SJSA1 (cell line): Measurements from ENCODE around the gene SH3BP2. TPM values are rescaled to one million over a fixed set of nuclear protein-coding genes. Genes with fewer than 3 reads are reported as not detected.

Experiments
- DNase-seq, 2 experiments: peaks; one replicate each; pipeline ENCODE4 v3.0.0-alpha.2; 2015 to 2020; ENCODE audit warnings: low spot score in 2 of 2, low read depth in 1 of 2
- H3K27ac ChIP-seq: fragments of 250-450 bp; sonication (Bioruptor Pico); 2 replicates; pipeline ENCODE4 v1.5.1; 2020; ENCODE audit warnings: mild to moderate bottlenecking, moderate library complexity
- H3K27me3 ChIP-seq: fragments of 250-450 bp; sonication (Bioruptor Pico); replicated peaks from 2 replicates; pipeline ENCODE4 v1.5.1; 2020; ENCODE audit warnings: mild to moderate bottlenecking, moderate library complexity
- H3K36me3 ChIP-seq: fragments of 250-450 bp; sonication (Bioruptor Pico); 2 replicates; pipeline ENCODE4 v1.5.1; 2020; ENCODE audit warnings: mild to moderate bottlenecking
- H3K4me1 ChIP-seq: fragments of 250-450 bp; sonication (Bioruptor Pico); replicated peaks from 2 replicates; pipeline ENCODE4 v1.6.1; 2021; ENCODE audit warnings: mild to moderate bottlenecking
- H3K4me3 ChIP-seq: fragments of 250-450 bp; sonication (Bioruptor Pico); 2 replicates; pipeline ENCODE4 v1.5.1; 2020; ENCODE audit warnings: mild to moderate bottlenecking
- H3K9me3 ChIP-seq: fragments of 250-450 bp; sonication (Bioruptor Pico); replicated peaks from 2 replicates; pipeline ENCODE4 v1.5.1; 2020; ENCODE audit warnings: mild to moderate bottlenecking
- total RNA-seq: library from RNA; depleted of rRNA; stranded (reverse); fragments of >200 nt; shearing (Covaris generic); gene quantifications from 2 replicates; pipeline ENCODE4 v1.2.3, GENCODE V29; 2014

Gene SH3BP2
- total RNA-seq, 1 experiment from 2014 or later: 7.6 TPM

DNA sequence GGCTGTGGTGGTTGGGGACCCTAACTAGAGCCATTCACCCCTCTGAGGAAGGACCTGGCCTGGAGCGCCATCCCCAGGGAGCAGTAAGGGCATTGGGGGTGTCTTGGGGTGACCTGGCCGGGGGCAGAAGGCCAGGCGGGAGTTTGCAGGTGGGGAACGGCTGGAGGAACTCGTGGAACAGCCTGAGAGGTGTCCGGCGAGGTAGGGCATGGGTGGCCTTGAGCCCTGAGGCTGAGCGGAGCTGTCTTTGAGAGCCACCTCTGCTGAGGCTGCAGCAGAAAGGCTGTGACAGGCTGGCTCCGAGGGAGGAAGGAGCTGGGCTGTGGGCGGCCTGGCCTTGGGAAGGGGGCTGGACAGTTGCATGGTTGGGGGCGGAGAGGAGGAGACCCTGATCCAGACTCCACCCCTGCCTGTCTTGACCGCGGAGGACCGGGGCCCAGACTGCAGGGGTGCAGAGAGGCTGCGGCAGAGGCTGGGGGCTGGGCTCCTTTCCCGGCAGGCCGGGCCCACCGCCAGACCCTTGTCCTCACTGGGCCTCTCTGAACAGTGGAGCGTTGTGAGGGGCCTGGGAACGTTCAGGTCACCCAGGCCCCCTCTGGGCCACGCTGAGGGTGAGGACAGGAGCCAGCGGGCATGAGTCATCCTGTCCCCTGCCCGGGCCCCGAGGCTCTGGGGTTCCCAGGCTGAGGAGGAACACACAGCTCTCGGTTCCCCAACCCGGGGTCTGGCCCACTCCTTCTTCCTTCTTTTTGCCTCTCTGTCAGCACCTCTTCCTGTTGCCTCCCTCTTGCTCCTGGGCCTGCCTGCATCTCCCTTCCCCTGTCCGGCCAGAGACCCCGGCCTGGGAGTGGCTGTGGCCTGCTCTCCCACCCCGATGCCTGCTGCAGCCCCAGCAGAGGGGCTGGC lies 8.1 kb downstream of the SH3BP2 start:
- peak in 1 of 2 experiments; percentile 20 for DNase-seq
- H3K4me1 ChIP-seq: peaks cover 22% of the 10 kb centered on the region
- H3K27ac ChIP-seq: peak overlapping the region; percentile 46

DNA sequence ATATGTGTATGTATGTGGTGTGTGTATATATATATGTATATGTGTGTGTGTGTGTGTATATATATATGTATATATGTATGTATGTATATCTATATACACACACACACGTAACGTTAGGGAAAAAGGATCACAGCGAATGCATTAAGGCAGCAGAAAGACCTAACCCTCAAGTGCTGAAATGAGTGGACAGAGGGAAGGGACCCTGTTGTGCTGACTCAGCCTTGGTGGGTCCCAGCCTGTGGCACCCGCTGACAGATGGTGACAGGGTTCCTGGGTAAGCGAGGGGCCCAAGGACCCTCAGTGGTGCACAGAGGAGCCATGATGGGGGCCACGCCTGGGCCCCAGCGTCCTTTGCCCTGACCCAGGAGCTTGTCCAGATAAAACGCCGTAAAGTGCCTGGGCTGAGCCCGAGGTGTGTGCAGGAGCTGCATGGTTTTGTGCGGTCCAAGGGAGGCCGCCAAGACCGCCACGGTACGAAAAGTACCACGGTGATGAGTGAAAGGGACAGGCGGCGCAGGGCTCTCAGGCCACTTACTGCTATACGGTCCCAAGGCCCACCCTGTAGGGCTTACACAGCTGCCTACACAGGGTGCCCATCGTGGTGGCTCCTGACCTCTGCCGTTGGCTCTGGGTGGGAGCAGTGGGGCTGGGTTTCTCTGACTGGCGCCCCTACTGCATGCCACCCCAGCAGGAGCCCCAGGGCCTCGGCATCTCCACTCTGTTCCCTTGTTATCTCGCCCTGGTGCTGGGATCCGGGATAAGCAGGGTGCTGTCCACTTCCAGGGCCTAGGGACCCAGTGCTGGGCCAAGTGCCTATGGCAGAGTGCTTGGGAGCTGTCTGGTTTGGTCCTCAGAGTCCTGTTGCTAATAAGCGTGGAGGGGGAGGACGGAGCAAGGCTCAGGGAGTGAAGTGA lies 10.0 kb downstream of the SH3BP2 start:
- Histone ChIP-seq H3K4me3 (no peak overlapping the region), H3K9me3 (no peaks in the 10 kb centered on the region), H3K36me3 (no peaks in the 10 kb centered on the region), H3K27me3 (no peaks in the 10 kb centered on the region), H3K27ac (no peak overlapping the region), H3K4me1 (peaks cover 18% of the 10 kb centered on the region)
- DNase-seq: no peak

More for the DNA sequence above, 8.1 kb downstream of the SH3BP2 start:
- Histone ChIP-seq H3K4me3 (no peak overlapping the region), H3K36me3 (no peaks in the 10 kb centered on the region), H3K27me3 (no peaks in the 10 kb centered on the region), H3K9me3 (no peaks in the 10 kb centered on the region)

DNA sequence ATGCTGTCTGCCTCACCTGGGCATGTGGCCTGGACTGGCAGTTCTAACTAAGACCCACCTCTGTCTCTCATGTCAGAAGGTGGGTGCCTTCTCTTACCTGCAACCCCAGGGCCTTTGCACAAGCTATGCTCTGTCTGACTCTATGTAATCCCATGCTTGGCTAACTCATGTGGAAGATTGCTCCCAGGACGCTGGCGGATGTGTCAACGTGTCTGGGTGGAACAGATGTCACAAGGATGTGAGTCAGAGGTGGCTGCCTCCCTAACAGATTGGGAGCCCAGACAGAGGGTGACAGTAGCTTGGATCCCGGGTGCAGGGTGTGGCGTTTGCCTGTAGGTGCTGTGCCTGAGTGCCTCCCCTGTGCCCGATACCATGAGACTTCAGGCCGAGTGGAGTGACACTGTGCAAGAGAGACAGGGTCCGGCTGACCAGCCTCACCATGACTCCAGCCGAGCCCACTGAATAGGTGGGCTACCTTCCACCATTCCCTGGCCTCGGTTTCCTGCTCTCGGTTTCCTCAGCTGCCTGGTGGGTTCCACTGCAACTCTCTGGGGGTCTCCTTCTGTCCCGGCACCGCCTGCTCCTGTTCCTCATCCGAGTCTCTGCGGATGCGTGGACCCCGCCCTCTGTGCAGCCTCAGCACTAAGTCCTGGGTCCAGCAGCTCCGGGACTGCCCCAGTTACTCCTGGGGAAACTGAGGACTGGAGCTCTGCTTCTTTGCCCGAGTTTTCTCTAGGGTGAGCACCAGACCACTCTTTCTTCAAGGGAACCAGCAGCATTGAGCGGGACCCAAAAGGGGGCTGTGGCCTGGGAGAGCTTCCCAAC lies 11.0 kb downstream of the SH3BP2 start:
- Histone ChIP-seq H3K4me3 (no peak overlapping the region), H3K27ac (no peak overlapping the region), H3K36me3 (no peaks in the 10 kb centered on the region), H3K4me1 (peaks cover 18% of the 10 kb centered on the region), H3K27me3 (no peaks in the 10 kb centered on the region), H3K9me3 (no peaks in the 10 kb centered on the region)
- DNase-seq: no peak

DNA sequence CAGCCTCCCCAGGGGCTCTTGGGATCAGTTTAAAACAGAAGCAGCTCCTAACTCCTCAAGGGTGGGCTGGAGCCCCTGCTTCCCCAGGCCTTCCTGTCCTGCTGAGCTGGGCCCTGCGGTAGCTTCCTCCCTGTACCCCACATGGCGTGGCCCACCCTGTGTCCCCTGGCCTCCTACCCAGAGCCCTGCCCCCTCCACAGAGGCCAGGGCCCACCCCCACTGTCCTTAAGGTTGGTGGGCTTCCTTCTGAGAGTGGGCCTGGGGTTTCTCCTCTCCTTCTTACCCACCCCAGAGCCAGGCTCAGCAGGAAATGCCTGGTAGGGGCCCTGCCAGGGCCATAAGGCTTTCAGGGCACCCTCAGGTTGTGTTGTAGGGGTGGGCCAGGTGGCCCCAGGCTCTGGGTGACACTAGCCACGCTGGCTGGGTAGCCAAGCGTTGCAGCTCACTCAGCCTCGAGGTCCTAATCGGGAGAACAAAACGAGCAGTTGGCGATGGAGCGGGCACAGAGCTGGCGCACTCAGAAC lies 11.6 kb downstream of the SH3BP2 start:
- H3K4me1 ChIP-seq: peaks cover 18% of the 10 kb centered on the region
- no peaks in the 10 kb centered on the region for H3K9me3 ChIP-seq
- no peak overlapping the region for H3K4me3 ChIP-seq
- DNase-seq: no peak
- no peaks in the 10 kb centered on the region for H3K36me3 ChIP-seq
- no peak overlapping the region for H3K27ac ChIP-seq
- H3K27me3 ChIP-seq: no peaks in the 10 kb centered on the region

DNA sequence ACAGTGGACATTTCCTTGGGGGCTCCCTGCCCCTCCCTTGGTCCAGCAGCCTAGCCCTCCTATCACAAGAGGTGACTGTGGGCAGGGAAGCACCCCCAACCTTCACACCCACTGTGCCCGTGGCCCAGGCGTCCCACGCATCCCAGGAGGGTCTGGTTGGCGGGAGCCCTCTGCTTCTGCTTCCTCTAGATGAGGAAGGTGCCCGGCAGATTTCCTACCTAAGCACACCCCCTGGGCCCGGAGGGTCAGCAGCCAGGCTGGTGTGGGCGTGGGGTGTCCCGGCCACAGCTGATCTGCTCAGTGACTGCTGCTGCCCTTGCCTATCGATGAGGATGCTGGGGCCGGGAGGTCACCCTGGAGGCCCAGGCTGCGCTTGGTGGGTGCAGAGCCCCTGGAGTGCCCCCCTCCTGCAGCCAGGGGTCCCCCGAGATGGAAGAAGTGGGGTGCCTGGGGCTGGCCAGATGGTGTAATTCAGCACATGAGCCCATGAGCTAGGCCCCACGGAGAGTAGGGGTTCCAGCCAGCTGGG lies 12.2 kb downstream of the SH3BP2 start:
- no peak overlapping the region for H3K27ac ChIP-seq
- H3K4me3 ChIP-seq: no peak overlapping the region
- no peaks in the 10 kb centered on the region for H3K27me3 ChIP-seq
- no peaks in the 10 kb centered on the region for H3K9me3 ChIP-seq
- H3K4me1 ChIP-seq: peaks cover 18% of the 10 kb centered on the region
- DNase-seq: no peak
- H3K36me3 ChIP-seq: no peaks in the 10 kb centered on the region

DNA sequence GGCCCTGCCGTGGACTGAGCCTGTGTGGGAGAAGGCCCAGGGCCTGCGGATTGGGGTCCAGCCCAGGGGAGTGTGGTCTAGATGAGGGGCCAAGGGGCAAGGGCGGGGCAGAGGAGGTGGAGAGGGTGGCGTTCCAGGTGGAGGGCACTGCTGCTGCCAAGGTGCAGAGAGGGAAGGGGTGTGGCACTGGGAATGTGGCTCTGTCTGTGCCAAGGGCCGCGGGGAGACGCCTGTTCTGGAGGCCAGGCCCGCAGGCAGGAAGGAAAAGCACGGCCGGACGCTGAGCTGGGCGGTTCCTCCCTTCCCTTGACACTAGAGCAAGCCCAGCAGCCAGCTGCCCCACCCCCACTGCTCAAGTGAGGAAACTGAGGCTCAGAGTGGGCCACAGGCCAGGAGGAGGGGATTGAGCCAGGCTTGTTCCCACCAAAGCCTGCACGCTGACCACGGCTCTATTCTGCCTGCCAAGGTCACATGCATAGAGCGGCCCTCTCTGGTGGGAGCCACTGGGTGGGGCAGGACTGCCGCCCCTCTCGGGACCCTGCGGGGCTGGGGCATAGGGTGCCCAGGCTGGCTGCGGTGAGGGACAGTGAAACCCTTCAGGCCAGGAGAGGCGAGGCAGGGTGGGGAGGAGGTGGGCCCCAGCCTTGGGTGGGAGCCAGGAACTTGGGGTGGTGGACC lies 13.0 kb downstream of the SH3BP2 start:
- Histone ChIP-seq H3K4me3 (no peak overlapping the region), H3K36me3 (no peaks in the 10 kb centered on the region), H3K9me3 (no peaks in the 10 kb centered on the region), H3K4me1 (peaks cover 12% of the 10 kb centered on the region), H3K27me3 (no peaks in the 10 kb centered on the region), H3K27ac (no peak overlapping the region)
- DNase-seq: no peak

DNA sequence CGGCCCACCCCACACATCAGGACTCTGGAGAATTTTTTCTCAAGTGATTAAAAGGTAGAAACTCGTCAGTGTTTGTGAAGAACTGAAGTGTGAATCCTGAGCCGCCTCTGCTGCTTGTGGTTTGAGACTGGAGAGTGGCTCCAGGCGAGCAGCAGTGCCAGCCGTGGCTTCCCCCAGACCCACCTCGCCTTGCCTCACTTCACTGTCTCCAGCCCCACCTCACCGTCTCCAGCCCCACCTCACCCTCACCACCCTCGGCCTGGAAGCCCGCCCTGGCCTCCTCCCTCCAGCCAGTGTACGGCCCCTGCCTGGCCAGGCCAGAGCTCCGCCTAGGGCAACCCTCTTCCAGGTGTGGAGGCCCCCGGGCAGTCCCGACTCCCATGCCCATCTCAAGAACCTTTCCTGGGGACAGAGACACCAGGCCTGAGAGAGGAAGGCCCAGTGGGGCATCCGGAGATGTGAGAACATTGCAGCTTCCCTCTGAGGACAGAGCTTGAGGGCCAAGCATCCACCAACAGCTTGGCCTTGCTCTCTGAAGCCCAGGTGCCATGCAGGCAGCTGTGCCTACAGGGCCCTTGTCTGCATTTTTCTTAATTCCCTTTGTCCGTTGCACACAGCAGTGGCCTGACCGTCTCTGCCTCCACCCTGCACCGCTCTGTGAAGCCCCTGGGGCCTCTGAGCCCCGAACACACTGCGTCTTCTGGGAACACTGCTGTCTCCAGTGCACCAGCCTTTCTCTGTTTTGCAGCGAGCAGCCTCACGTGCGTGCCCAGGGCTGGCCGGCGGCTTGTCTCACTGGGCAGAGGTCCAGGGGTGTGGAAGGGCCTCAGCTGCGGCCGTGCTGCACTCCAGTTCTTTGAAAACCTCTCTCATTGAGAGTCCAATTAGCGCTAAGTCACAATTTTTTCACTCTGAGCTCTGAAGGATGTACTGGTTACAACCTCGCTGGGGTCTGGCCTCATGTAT lies 13.8 kb downstream of the SH3BP2 start:
- H3K27ac ChIP-seq: no peak overlapping the region
- no peaks in the 10 kb centered on the region for H3K9me3 ChIP-seq
- no peak for DNase-seq
- H3K4me1 ChIP-seq: peaks cover 11% of the 10 kb centered on the region
- no peak overlapping the region for H3K4me3 ChIP-seq
- no peaks in the 10 kb centered on the region for H3K27me3 ChIP-seq
- no peaks in the 10 kb centered on the region for H3K36me3 ChIP-seq

DNA sequence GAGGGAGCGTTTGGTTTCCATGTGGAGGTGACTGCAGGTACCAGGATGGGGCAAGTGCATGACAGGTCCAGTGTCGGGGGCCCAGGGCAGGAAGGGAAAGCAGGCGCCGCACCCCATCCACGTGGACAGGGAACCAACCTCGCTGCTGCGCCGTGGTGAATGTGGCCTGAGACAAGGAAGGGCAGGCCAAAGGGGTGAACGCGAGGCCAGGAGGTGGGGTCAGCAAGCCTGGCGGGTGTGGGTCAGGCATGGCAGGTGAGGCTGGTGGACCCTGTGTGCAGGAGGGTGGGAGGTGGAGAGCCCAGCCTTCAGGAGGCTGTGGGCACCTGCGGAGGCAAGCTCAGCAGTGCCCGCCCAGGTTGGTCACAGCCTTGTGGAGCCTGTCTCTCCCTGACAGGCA lies 14.7 kb downstream of the SH3BP2 start:
- Histone ChIP-seq H3K4me3 (no peak overlapping the region), H3K9me3 (no peaks in the 10 kb centered on the region), H3K36me3 (no peaks in the 10 kb centered on the region), H3K27ac (no peak overlapping the region), H3K4me1 (peaks cover 14% of the 10 kb centered on the region), H3K27me3 (no peaks in the 10 kb centered on the region)
- no peak for DNase-seq

DNA sequence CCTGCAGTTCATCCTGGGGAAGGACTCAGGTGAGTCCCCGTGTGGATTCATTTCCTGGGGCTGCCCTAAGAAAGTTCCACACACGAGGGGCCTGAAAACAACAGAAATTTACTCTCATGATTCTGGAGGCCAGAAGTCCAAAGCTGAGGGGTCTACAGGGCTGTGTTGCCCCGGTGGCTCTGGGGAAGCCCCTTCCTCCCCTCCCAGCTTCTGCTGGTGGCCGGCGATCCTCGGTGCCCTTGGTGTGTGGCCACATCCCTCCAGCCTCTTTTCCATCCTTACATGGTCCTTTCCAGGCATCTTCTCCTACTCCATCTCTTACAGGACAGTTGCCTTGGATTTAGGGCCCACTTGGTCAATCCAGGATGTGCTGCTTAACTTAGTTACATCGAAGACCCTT lies 15.1 kb downstream of the SH3BP2 start:
- no peaks in the 10 kb centered on the region for H3K9me3 ChIP-seq
- peaks cover 17% of the 10 kb centered on the region for H3K4me1 ChIP-seq
- no peaks in the 10 kb centered on the region for H3K36me3 ChIP-seq
- no peak for DNase-seq
- H3K27me3 ChIP-seq: no peaks in the 10 kb centered on the region
- H3K27ac ChIP-seq: no peak overlapping the region
- no peak overlapping the region for H3K4me3 ChIP-seq

DNA sequence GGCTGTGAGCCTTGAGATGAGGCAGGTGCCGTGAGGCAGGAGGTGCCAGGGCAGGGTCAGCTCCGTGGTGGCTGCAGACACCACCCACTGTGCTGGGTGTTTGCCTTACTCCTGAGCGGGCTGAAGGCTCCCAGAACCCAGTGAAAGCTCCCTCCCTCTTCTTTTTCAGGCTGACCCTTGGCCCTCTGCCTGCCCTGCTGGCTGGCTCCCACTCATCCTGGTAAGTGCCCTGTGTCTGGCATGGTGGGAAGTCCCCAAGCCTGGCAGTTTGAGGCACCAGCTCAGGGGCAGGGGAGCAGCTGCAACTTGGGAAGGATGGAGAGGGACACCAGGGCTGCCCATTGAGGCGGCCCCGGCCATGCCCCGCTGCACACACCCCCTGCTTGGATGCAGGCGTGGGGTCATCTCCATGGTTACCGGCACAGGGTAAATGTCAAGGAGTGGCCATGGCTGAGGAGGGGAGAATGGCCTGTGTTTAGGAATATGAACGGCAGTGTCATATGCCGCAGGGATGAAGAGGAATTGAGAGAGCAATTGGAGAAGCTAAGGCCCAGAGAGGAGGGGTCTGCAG lies 16.8 kb downstream of the SH3BP2 start:
- Histone ChIP-seq H3K27ac (no peak overlapping the region), H3K36me3 (no peaks in the 10 kb centered on the region), H3K27me3 (no peaks in the 10 kb centered on the region), H3K9me3 (no peaks in the 10 kb centered on the region), H3K4me3 (no peak overlapping the region), H3K4me1 (peaks cover 17% of the 10 kb centered on the region)
- DNase-seq: no peak

DNA sequence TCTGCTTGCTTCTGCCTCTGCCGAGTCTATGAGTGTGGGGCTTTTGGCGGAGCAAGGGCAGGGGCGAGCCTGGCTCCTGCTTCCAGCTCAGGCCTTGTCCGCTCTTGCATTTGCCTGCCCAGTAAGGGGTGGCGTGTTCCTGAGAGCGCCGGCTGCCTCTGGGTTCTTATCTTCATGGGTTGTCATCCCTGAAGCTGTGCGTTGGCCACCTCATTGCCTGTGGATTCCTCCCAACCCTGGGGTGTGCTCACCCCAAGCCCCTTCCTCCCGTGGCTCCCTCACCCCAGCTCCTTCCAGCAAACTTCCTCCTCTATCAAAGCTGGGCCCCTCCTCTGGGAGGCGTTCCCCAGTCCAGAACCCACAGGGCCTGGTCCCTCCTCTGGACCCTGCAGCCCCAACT lies 17.5 kb downstream of the SH3BP2 start:
- Histone ChIP-seq H3K4me1 (peaks cover 17% of the 10 kb centered on the region), H3K36me3 (no peaks in the 10 kb centered on the region), H3K4me3 (no peak overlapping the region), H3K27ac (no peak overlapping the region), H3K27me3 (no peaks in the 10 kb centered on the region), H3K9me3 (no peaks in the 10 kb centered on the region)
- DNase-seq: no peak
